Sigmoid colon (tissue), 4 donors: Measurements from ENCODE around the gene SPRED2.

Source experiments
- POLR2A ChIP-seq, 2 donors: fragments of 450-650 bp; IDR thresholded peaks; one replicate each; pipeline ENCODE4 v1.6.1; 2016; ENCODE audit warnings: antibody characterized with exemption in 2 of 2, mild to moderate bottlenecking in 2 of 2, moderate library complexity in 2 of 2
- POLR2AphosphoS5 ChIP-seq, 4 donors: sonication (generic); formaldehyde crosslinking; IDR thresholded peaks; one replicate each; pipeline ENCODE4 v1.6.1; 2017; ENCODE audit warnings: antibody characterized with exemption in 4 of 4
- TF ChIP-seq, protein P1 (sequence below), 4 experiments: fragments of 450-650 bp in 3 of 4; fragments of 200-600 bp in 1 of 4; IDR thresholded peaks; one replicate each; pipeline ENCODE4 v1.5.1; 2016 to 2019; ENCODE audit warnings: antibody characterized with exemption in 4 of 4, mild to moderate bottlenecking in 3 of 4, moderate library complexity in 2 of 4

DNA sequence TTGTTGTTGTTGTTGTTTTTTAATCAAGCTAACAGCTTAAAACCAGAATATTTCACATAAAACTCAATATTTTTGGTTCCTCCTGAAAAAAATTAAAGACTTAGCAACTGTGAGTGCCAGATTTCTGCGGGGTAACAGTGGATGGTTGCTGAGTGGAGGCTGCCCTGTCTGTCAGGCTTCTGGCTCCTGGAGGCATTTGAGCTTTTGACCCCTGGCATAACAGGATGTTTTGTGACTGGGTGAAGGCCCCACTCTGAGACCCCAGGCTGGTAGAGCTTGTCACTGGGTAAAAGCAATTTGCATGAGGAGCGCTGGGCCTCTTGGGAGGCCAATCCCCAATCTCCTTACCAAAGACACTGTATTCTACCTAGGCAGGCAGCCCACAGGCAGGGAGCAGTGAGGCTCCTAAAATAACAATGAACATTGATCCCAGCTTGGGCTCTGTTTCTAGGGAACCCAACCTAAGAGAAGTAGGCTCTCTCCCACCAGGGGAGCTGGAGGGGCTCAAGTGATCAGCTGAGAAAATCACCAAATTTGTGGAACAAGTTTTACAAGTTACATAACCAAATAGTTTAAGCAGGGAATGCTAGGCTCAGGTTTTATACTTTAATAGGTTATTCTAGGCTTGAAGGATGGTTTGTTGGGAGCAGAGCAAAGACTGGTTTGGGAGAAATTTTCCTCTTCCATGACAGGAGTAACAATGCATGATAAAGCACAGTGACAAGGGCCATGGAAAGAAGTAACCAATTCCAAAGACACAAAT lies 5.9 kb upstream of the SPRED2 start:
- TF ChIP-seq POLR2A (IDR thresholded peaks at IDR 0.05) (no peak), POLR2AphosphoS5 (IDR thresholded peaks at IDR 0.05) (no peak)
- TF ChIP-seq, protein P1, sequence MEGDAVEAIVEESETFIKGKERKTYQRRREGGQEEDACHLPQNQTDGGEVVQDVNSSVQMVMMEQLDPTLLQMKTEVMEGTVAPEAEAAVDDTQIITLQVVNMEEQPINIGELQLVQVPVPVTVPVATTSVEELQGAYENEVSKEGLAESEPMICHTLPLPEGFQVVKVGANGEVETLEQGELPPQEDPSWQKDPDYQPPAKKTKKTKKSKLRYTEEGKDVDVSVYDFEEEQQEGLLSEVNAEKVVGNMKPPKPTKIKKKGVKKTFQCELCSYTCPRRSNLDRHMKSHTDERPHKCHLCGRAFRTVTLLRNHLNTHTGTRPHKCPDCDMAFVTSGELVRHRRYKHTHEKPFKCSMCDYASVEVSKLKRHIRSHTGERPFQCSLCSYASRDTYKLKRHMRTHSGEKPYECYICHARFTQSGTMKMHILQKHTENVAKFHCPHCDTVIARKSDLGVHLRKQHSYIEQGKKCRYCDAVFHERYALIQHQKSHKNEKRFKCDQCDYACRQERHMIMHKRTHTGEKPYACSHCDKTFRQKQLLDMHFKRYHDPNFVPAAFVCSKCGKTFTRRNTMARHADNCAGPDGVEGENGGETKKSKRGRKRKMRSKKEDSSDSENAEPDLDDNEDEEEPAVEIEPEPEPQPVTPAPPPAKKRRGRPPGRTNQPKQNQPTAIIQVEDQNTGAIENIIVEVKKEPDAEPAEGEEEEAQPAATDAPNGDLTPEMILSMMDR (IDR thresholded peaks at IDR 0.05): no peak
